Activated B cell treated with CpG ODN at 0.5 μM for 24 hours (primary cell): ENCODE measurements around the gene GNPTAB. TPM values are rescaled to one million over a fixed set of nuclear protein-coding genes. Genes with fewer than 3 reads are reported as not detected.
"Not testable (repeated sequence)": the region's sequence is repeated elsewhere in the genome, so short reads cannot be mapped to it uniquely, and the experiment has no call there.

Experiments
- ATAC-seq: fragments of 200-7000 bp; cut with Tn5 transposase; one replicate; pipeline ENCODE4 v1.10.0; 2021; ENCODE audit warnings: low read depth, mild to moderate bottlenecking, moderate library complexity
- CTCF ChIA-PET: fragments of 350-600 bp; sonication (Branson Sonifier 250); formaldehyde crosslinking; loops from one replicate; lab custom pipeline; 2021; ENCODE audit warnings: antibody characterized with exemption; lab: Charles Lee
- POLR2A ChIA-PET: fragments of 350-600 bp; sonication (Branson Sonifier 250); formaldehyde crosslinking; loops from one replicate; lab custom pipeline; 2021; ENCODE audit warnings: antibody characterized with exemption; lab: Charles Lee
- DNase-seq: peaks from one replicate; pipeline ENCODE4 v3.0.0; 2022
- H3K27ac Mint-ChIP-seq: one replicate; pipeline ENCODE4 v1.8.0; 2020; ENCODE audit warnings: mixed read lengths
- H3K27me3 Mint-ChIP-seq: one replicate; pipeline ENCODE4 v1.8.0; 2021; ENCODE audit warnings: mixed read lengths
- H3K36me3 Mint-ChIP-seq: one replicate; pipeline ENCODE4 v1.8.0; 2021; ENCODE audit warnings: low read depth, mixed read lengths
- H3K4me1 Mint-ChIP-seq: one replicate; pipeline ENCODE4 v1.8.0; 2021; ENCODE audit warnings: mixed read lengths
- H3K4me3 Mint-ChIP-seq: one replicate; pipeline ENCODE4 v1.8.0; 2020; ENCODE audit warnings: mild to moderate bottlenecking, mixed read lengths
- H3K9me3 Mint-ChIP-seq: one replicate; pipeline ENCODE4 v1.8.0; 2020; ENCODE audit warnings: mixed read lengths
- intact Hi-C: fragments of 100-400 bp; cut with micrococcal nuclease; formaldehyde crosslinking; loops from one replicate; pipeline ENCODE4 v1.15.1; 2024
- total RNA-seq: library from RNA; stranded (reverse); gene quantifications from 2 replicates; pipeline ENCODE4 v1.2.3, GENCODE V29; 2022
- TF ChIP-seq, protein P1 (sequence below): fragments of 200-600 bp; IDR thresholded peaks from one replicate; pipeline ENCODE4 v1.8.0; 2022; ENCODE audit warnings: antibody characterized with exemption, mild to moderate bottlenecking

GNPTAB gene
- total RNA-seq, 1 donor from 2014 or later: 41.8 TPM

DNA sequence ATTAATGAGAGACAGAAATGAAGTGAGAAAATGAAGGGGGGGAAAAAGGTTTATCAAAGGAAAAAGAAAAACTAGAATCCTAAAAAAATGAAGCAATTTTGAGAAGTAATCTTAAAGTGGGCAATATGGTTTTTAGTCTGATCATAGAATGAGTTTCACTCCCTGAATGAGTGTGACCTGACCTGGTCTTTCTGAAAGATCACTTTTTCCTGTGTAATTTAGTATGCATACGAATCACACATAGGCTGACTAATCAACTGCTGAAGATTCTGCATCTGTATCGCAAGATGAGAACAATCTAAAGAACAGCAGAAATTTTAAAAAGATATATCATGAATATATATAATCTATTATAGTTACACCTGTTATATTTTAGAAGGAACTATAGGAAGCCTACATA lies 11.3 kb downstream of the GNPTAB start:
- ATAC-seq (no peak), DNase-seq (no peak)
- H3K27me3 Mint-ChIP-seq: no peaks in the 10 kb centered on the region
- ChIA-PET CTCF (no interaction called here), POLR2A (interaction anchor here (0.6 kb wide), 1 partner anchor 11 kb away, joined by 3 read pairs; the partner anchor contains the start of gene GNPTAB)
- TF ChIP-seq, protein P1, sequence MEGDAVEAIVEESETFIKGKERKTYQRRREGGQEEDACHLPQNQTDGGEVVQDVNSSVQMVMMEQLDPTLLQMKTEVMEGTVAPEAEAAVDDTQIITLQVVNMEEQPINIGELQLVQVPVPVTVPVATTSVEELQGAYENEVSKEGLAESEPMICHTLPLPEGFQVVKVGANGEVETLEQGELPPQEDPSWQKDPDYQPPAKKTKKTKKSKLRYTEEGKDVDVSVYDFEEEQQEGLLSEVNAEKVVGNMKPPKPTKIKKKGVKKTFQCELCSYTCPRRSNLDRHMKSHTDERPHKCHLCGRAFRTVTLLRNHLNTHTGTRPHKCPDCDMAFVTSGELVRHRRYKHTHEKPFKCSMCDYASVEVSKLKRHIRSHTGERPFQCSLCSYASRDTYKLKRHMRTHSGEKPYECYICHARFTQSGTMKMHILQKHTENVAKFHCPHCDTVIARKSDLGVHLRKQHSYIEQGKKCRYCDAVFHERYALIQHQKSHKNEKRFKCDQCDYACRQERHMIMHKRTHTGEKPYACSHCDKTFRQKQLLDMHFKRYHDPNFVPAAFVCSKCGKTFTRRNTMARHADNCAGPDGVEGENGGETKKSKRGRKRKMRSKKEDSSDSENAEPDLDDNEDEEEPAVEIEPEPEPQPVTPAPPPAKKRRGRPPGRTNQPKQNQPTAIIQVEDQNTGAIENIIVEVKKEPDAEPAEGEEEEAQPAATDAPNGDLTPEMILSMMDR: no peak
- H3K9me3 Mint-ChIP-seq: peaks cover 3% of the 10 kb centered on the region
- intact Hi-C loops: no loop called here
- no peak overlapping the region for H3K4me3 Mint-ChIP-seq
- H3K27ac Mint-ChIP-seq: no peak overlapping the region
- H3K36me3 Mint-ChIP-seq: peaks cover 8% of the 10 kb centered on the region
- H3K4me1 Mint-ChIP-seq: peaks cover 19% of the 10 kb centered on the region

DNA sequence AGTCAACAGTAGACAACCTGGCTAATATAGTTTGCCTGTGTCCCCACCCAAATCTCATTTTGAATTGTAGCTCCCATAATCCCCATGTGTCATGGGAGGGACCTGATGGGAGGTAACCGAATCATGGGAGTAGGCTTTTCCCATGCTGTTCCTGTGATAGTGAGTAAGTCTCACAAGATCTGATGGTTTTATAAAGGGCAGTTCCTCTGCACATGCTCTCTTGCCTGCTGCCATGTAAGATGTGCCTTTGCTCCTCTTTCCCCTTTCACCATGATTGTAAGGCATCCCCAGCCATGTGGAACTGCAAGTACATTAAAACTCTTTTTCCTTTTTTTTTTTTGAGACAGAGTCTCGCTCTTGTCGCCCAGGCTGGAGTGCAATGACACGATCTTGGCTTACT lies 12.1 kb downstream of the GNPTAB start:
- H3K4me1 Mint-ChIP-seq: peaks cover 14% of the 10 kb centered on the region
- DNase-seq, intact Hi-C loops, H3K36me3 Mint-ChIP-seq, H3K9me3 Mint-ChIP-seq, ATAC-seq, H3K4me3 Mint-ChIP-seq, H3K27me3 Mint-ChIP-seq, POLR2A ChIA-PET, H3K27ac Mint-ChIP-seq: not testable (repeated sequence)
- CTCF ChIA-PET: interaction anchor here (0.6 kb wide), 1 partner anchor 110 kb away, joined by 4 read pairs; no protein-coding TSS in a partner anchor

DNA sequence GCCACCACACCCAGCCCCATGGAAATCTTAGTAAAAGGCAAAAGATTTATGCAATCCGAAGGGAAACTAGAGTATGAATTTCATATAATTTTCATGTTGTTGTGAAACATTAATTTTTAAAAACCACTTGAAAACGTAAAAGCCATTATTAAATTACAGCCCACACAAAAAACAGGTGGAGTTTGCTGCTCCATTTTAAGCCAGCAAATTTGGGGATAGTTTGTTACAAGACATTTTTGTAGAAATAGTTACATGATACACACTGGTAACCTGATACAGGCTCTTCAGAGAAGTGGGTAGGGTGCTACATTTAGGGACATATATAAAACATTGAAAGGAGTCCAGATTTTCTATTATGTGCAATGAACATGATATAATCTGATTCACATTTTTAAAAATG lies 17.6 kb downstream of the GNPTAB start:
- TF ChIP-seq, protein P1: no peak
- no peaks in the 10 kb centered on the region for H3K27me3 Mint-ChIP-seq
- H3K36me3 Mint-ChIP-seq: peaks cover 12% of the 10 kb centered on the region
- no peaks in the 10 kb centered on the region for H3K4me1 Mint-ChIP-seq
- no peak overlapping the region for H3K4me3 Mint-ChIP-seq
- ChIA-PET CTCF (no interaction called here), POLR2A (no interaction called here)
- H3K9me3 Mint-ChIP-seq: peaks cover 3% of the 10 kb centered on the region
- intact Hi-C loops: no loop called here
- ATAC-seq (no peak), DNase-seq (no peak)
- H3K27ac Mint-ChIP-seq: no peak overlapping the region

DNA sequence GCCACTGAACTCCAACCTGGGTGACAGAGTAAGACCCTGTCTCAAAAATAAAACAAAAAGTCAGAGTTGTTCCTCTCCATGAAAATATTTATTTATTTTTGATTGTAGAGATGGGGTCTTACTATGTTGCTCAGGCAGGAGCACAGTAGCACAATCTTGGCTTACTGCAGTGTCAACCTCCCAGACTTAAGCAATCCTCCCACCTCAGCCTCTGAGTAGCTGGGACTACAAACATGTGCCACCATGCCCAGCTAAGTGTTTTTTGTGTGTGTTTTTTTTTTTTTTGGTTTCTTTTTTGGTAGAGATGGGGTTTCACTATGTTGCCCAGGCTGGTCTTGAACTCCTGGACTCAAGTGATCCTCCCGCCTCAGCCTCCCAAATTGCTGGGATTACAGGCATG lies 18.0 kb downstream of the GNPTAB start:
- H3K4me3 Mint-ChIP-seq, intact Hi-C loops, H3K9me3 Mint-ChIP-seq, H3K27ac Mint-ChIP-seq, POLR2A ChIA-PET, ATAC-seq, DNase-seq, H3K27me3 Mint-ChIP-seq, H3K4me1 Mint-ChIP-seq, CTCF ChIA-PET: not testable (repeated sequence)
- H3K36me3 Mint-ChIP-seq: peaks cover 11% of the 10 kb centered on the region

DNA sequence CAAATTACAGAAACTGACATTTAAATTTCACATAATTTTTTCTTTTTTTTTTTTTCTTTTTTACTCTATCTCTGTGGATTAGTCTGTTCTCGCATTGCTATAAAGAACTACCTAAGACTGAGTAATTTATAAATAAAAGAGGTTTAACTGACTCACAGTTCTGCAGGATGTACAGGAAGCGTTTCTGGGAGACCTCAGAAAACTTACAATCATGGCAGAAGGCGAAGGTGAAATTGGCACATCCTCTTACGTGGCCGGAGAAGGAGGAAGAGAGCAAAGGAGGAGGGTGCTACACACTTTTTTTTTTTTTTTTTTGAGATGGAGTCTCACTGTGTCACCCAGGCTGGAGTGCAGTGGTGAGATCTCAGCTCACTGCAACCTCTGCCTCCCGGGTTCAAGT lies 19.4 kb downstream of the GNPTAB start:
- H3K4me3 Mint-ChIP-seq, CTCF ChIA-PET, H3K9me3 Mint-ChIP-seq, POLR2A ChIA-PET, ATAC-seq, H3K27me3 Mint-ChIP-seq, H3K4me1 Mint-ChIP-seq, DNase-seq, H3K27ac Mint-ChIP-seq, intact Hi-C loops: not testable (repeated sequence)
- H3K36me3 Mint-ChIP-seq: peaks cover 12% of the 10 kb centered on the region

DNA sequence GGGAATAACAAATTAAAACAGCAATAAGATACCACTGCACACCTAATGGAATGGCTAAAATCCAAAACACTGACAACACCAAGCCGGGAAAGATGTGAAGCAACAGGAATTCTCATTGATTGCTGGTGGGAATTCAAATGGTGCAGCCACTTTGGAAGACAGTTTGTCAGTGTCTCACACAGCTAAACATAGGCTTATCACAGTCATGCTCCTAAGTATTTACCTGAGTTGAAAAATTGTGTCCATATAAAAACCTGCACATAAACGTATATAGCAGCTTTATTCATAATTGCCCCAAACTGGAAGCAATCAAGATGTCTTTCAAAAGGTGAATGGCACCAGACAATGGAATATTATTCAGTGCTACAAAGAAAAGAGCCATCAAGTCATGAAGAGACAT lies 21.6 kb downstream of the GNPTAB start:
- TF ChIP-seq, protein P1: no peak
- Mint-ChIP-seq H3K27me3 (no peaks in the 10 kb centered on the region), H3K27ac (no peak overlapping the region), H3K4me3 (no peak overlapping the region), H3K36me3 (peaks cover 12% of the 10 kb centered on the region), H3K4me1 (peaks cover 2% of the 10 kb centered on the region), H3K9me3 (no peaks in the 10 kb centered on the region)
- POLR2A ChIA-PET: no interaction called here
- CTCF ChIA-PET: no interaction called here
- no peak for ATAC-seq
- no peak for DNase-seq
- intact Hi-C loops: no loop called here

DNA sequence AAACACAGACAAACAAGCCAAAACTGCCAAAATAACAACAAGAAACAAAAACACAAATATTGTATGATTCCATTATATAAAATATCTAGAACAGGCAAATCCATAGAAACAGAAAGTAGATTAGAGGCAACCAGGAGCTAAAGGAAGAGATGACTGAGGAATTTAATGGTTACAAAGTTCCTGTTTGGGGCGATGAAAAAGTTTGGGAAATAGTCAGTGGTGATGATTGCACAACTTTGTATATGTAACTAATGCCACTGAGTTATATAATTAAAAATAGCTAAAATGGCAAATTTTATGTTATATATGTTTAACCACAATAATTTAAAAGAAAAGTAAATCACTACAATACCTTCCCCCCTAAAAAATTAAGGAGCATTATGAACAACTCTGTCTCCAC lies 24.5 kb downstream of the GNPTAB start:
- H3K4me3 Mint-ChIP-seq: no peak overlapping the region
- peaks cover 6% of the 10 kb centered on the region for H3K4me1 Mint-ChIP-seq
- TF ChIP-seq, protein P1: no peak
- intact Hi-C loops: no loop called here
- no peaks in the 10 kb centered on the region for H3K27me3 Mint-ChIP-seq
- CTCF ChIA-PET: interaction anchor here (1.0 kb wide), 1 partner anchor 32 kb away, joined by 5 read pairs; no protein-coding TSS in a partner anchor
- peaks cover 10% of the 10 kb centered on the region for H3K36me3 Mint-ChIP-seq
- H3K9me3 Mint-ChIP-seq: no peaks in the 10 kb centered on the region
- DNase-seq (no peak), ATAC-seq (no peak)
- no peak overlapping the region for H3K27ac Mint-ChIP-seq
- POLR2A ChIA-PET: no interaction called here
